WTC11 (cell line): ENCODE data around the gene CD109. TPM values are rescaled to one million over a fixed set of nuclear protein-coding genes. Genes with fewer than 3 reads are reported as not detected.

Experiments
- ATAC-seq: fragments of 200-7000 bp; cut with Tn5 transposase; 2 replicates; pipeline ENCODE4 v1.10.0; 2021; ENCODE audit warnings: mild to moderate bottlenecking, moderate library complexity
- CTCF ChIA-PET: fragments of 300-600 bp; sonication (Branson Sonifier 250); formaldehyde crosslinking; loops from one replicate; lab custom pipeline; 2021; ENCODE audit warnings: antibody characterized with exemption; lab: Charles Lee
- POLR2A ChIA-PET: fragments of 350-600 bp; sonication (Branson Sonifier 250); formaldehyde crosslinking; loops from one replicate; lab custom pipeline; 2021; ENCODE audit warnings: antibody characterized with exemption; lab: Charles Lee
- DNase-seq: peaks from one replicate; pipeline ENCODE4 v3.0.0; 2021; ENCODE audit warnings: low spot score
- H3K27ac Mint-ChIP-seq: 2 replicates; pipeline ENCODE4 v1.8.0; 2021; ENCODE audit warnings: mixed read lengths
- H3K27me3 Mint-ChIP-seq: 2 replicates; pipeline ENCODE4 v1.8.0; 2021; ENCODE audit warnings: low read depth, mild to moderate bottlenecking, moderate library complexity, mixed read lengths
- H3K36me3 Mint-ChIP-seq: 2 replicates; pipeline ENCODE4 v1.8.0; 2021; ENCODE audit warnings: mixed read lengths
- H3K4me1 Mint-ChIP-seq: 2 replicates; pipeline ENCODE4 v1.8.0; 2022; ENCODE audit warnings: mixed read lengths
- H3K4me3 Mint-ChIP-seq: 2 replicates; pipeline ENCODE4 v1.8.0; 2021; ENCODE audit warnings: mild to moderate bottlenecking, moderate library complexity, mixed read lengths
- H3K9me3 Mint-ChIP-seq: 2 replicates; pipeline ENCODE4 v1.8.0; 2021; ENCODE audit warnings: mixed read lengths
- CREM ChIP-seq: sonication (generic); formaldehyde crosslinking; IDR thresholded peaks from 2 replicates; pipeline ENCODE4 v1.8.1; 2022; ENCODE audit warnings: mild to moderate bottlenecking, missing genetic modification reagents, moderate library complexity
- GABPB1 ChIP-seq: sonication (generic); formaldehyde crosslinking; IDR thresholded peaks from 2 replicates; pipeline ENCODE4 v1.8.1; 2023; ENCODE audit warnings: mild to moderate bottlenecking, missing genetic modification reagents
- HMGA2 ChIP-seq: fragments of 250-450 bp; sonication (Bioruptor Pico); IDR thresholded peaks from 2 replicates; pipeline ENCODE4 v1.4.0; 2021; ENCODE audit warnings: mild to moderate bottlenecking, moderate library complexity
- HMGXB4 ChIP-seq: sonication (generic); formaldehyde crosslinking; IDR thresholded peaks from 2 replicates; pipeline ENCODE4 v1.8.1; 2023; ENCODE audit warnings: mild to moderate bottlenecking, moderate library complexity, missing genetic modification reagents
- IRF2 ChIP-seq: sonication (generic); formaldehyde crosslinking; IDR thresholded peaks from 2 replicates; pipeline ENCODE4 v1.8.0; 2022; ENCODE audit warnings: low read depth, missing genetic modification reagents, borderline replicate concordance
- NR1H2 ChIP-seq: sonication (generic); formaldehyde crosslinking; IDR thresholded peaks from 2 replicates; pipeline ENCODE4 v1.9.0; 2021; ENCODE audit warnings: mild to moderate bottlenecking, moderate library complexity, missing genetic modification reagents
- RELA ChIP-seq: sonication (generic); formaldehyde crosslinking; IDR thresholded peaks from 2 replicates; pipeline ENCODE4 v1.8.1; 2022; ENCODE audit warnings: missing genetic modification reagents, mild to moderate bottlenecking, borderline replicate concordance
- SOX15 ChIP-seq: fragments of 250-450 bp; sonication (Bioruptor Pico); IDR thresholded peaks from 2 replicates; pipeline ENCODE4 v1.9.0; 2021; ENCODE audit warnings: mild to moderate bottlenecking
- STAT6 ChIP-seq: sonication (generic); formaldehyde crosslinking; conservative IDR thresholded peaks from 2 replicates; pipeline ENCODE4 v1.8.1; 2023; ENCODE audit warnings: mild to moderate bottlenecking, low read depth, missing genetic modification reagents, moderate library complexity
- TEAD4 ChIP-seq: sonication (generic); formaldehyde crosslinking; IDR thresholded peaks from 2 replicates; pipeline ENCODE4 v1.8.0; 2022; ENCODE audit warnings: mild to moderate bottlenecking, missing genetic modification reagents
- USF2 ChIP-seq: sonication (generic); formaldehyde crosslinking; IDR thresholded peaks from 2 replicates; pipeline ENCODE4 v1.8.1; 2023; ENCODE audit warnings: mild to moderate bottlenecking, missing genetic modification reagents, moderate library complexity
- ZBTB21 ChIP-seq: sonication (generic); formaldehyde crosslinking; IDR thresholded peaks from 2 replicates; pipeline ENCODE4 v1.8.1; 2023; ENCODE audit warnings: mild to moderate bottlenecking, missing genetic modification reagents, borderline replicate concordance
- ZMAT4 ChIP-seq: fragments of 250-450 bp; sonication (Bioruptor Pico); IDR thresholded peaks from 2 replicates; pipeline ENCODE4 v1.9.0; 2021; ENCODE audit warnings: mild to moderate bottlenecking
- ZNF423 ChIP-seq: fragments of 250-450 bp; sonication (Bioruptor Pico); IDR thresholded peaks from 2 replicates; pipeline ENCODE4 v2.1.2; 2022; ENCODE audit warnings: mild to moderate bottlenecking, moderate library complexity
- total RNA-seq: library from RNA; stranded (reverse); gene quantifications from 3 replicates; pipeline ENCODE4 v1.2.3, GENCODE V29; 2021

Gene CD109
- total RNA-seq, 1 experiment from 2014 or later, result 4.5 TPM

GRCh38 chr6:73873081-73873480 lies 177.1 kb downstream of the CD109 start:
- TF ChIP-seq ZMAT4 (CRISPR knock-in tag) (no peak), ZNF423 (CRISPR knock-in tag) (no peak), CREM (CRISPR knock-in tag) (no peak), HMGA2 (no peak), RELA (CRISPR knock-in tag) (no peak), TEAD4 (no peak), HMGXB4 (CRISPR knock-in tag) (no peak), GABPB1 (CRISPR knock-in tag) (no peak), ZBTB21 (CRISPR knock-in tag) (no peak), NR1H2 (CRISPR knock-in tag) (no peak), SOX15 (CRISPR knock-in tag) (no peak), IRF2 (CRISPR knock-in tag) (no peak), USF2 (CRISPR knock-in tag) (no peak), STAT6 (no peak)
- TF ChIP-seq, all 79 proteins: peak for 0
- Mint-ChIP-seq H3K4me3 (no peak overlapping the region), H3K27me3 (no peaks in the 10 kb centered on the region), H3K27ac (no peak overlapping the region), H3K9me3 (peaks cover 18% of the 10 kb centered on the region), H3K36me3 (no peaks in the 10 kb centered on the region), H3K4me1 (no peaks in the 10 kb centered on the region)
- CTCF ChIA-PET, result no interaction called here
- ATAC-seq (no peak), DNase-seq (no peak)
- POLR2A ChIA-PET, result no interaction called here

Other genes with a start within 250 kb of the CD109 start
- 5.6 to 6.4 TPM (median 5.7 TPM) in 3 replicates for gene CGAS, start 243.9 kb upstream of the CD109 start, total RNA-seq
- 24.1 to 32.4 TPM (median 28.2 TPM) in 3 replicates for gene MTO1, start 234.5 kb upstream of the CD109 start, total RNA-seq
- gene EEF1A1, start 175.2 kb upstream of the CD109 start, total RNA-seq, result 11,564 to 13,111 TPM (median 12,917 TPM) in 3 replicates
- gene SLC17A5, start 42.2 kb upstream of the CD109 start, total RNA-seq, result 8.6 to 9.3 TPM (median 8.9 TPM) in 3 replicates